ENCODE data around the gene RND3. TPM values are rescaled to one million over a fixed set of nuclear protein-coding genes. Genes with fewer than 3 reads are reported as not detected.

RND3 gene
- total RNA-seq, 1 donor from 2014 or later, result not detected

DNA sequence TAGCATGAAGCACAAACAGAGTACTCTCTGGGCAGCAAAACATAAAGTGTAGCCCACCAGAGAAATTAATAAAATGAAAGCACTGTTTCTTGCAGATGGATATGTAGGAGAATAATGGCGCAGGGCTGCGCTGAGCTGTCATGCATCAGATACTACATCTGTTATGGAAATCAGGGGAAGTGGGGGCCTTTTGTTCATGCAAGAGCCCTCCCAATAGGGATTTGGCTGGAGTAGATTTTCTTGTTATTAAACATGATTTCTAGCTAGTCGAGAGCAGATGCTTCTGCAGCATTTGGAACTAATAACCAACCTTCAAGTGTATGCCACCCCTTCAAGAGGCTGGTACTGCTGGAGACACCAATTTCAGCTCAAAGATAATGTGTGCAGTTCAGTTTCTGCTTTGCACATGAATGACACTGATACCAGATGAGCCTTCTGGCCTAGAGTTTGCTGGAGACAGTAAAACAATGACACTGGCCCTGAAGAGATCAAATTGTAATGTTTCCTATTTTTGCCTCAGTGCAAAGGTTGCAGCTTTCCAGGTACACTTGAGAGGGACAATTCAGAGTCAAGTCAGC, 58.0 kb downstream of the RND3 start:
- intact Hi-C loops (cut with micrococcal nuclease), result no loop called here
- ChIA-PET POLR2A (no interaction called here), CTCF (no interaction called here)
- DNase-seq (no peak), ATAC-seq (ENCODE audit: low read depth) (no peak)
- Mint-ChIP-seq H3K27ac (no peak overlapping the region), H3K27me3 (no peaks in the 10 kb centered on the region), H3K4me3 (no peak overlapping the region), H3K4me1 (no peaks in the 10 kb centered on the region), H3K9me3 (no peaks in the 10 kb centered on the region), H3K36me3 (ENCODE audit: low read depth) (no peaks in the 10 kb centered on the region)
- TF ChIP-seq CTCF (IDR thresholded peaks at IDR 0.05), result no peak

DNA sequence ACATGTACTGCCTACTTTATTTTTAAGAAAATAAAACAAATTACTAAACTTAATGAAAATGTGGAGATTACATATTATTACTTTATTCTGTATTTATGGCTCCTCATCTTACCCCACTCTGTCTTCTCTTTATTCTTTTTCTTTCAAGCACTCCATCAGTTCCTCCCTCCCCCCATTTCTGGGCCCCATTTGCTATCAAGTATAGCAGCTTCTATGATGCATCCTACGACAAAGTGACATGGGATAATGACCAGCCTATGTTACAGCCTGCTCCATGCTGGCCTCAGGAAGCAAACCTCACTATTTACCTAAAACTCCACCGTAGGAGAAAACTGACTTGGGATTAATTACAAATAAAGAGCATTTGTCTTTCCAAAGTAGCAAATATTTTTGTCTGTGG, 58.8 kb downstream of the RND3 start:
- ChIA-PET CTCF (no interaction called here), POLR2A (no interaction called here)
- H3K4me3 Mint-ChIP-seq, result no peak overlapping the region
- DNase-seq (no peak), ATAC-seq (ENCODE audit: low read depth) (no peak)
- intact Hi-C loops (cut with micrococcal nuclease), result no loop called here
- H3K27me3 Mint-ChIP-seq, result no peaks in the 10 kb centered on the region
- no peak overlapping the region for H3K27ac Mint-ChIP-seq
- no peaks in the 10 kb centered on the region for H3K36me3 Mint-ChIP-seq (ENCODE audit: low read depth)
- H3K4me1 Mint-ChIP-seq, result no peaks in the 10 kb centered on the region
- TF ChIP-seq CTCF (IDR thresholded peaks at IDR 0.05), result no peak
- H3K9me3 Mint-ChIP-seq, result no peaks in the 10 kb centered on the region

DNA sequence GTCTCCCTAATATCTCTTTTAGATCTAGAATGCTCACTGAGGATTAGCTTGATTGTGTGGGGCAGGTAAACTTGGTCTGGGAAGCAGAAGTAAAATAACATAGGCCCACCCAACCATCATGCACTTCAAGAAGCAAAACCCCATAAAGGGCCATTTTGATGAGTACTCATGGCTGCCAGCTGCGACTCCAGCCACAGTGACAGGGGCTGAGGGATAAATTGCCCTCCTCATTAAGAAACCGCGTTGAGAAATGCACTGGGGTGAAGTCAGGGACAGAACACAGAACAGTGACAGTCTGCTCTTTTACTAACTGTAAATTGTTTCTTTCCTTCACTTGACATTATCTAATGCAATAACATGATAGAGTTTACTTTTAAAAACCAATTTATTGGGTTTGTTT, 60.2 kb downstream of the RND3 start:
- Mint-ChIP-seq H3K4me3 (no peak overlapping the region), H3K27ac (no peak overlapping the region), H3K27me3 (no peaks in the 10 kb centered on the region), H3K36me3 (ENCODE audit: low read depth) (no peaks in the 10 kb centered on the region), H3K9me3 (no peaks in the 10 kb centered on the region), H3K4me1 (no peaks in the 10 kb centered on the region)
- CTCF ChIA-PET, result no interaction called here
- no peak for TF ChIP-seq CTCF (IDR thresholded peaks at IDR 0.05)
- POLR2A ChIA-PET, result no interaction called here
- intact Hi-C loops (cut with micrococcal nuclease), result no loop called here
- no peak for DNase-seq
- ATAC-seq (ENCODE audit: low read depth), result no peak

DNA sequence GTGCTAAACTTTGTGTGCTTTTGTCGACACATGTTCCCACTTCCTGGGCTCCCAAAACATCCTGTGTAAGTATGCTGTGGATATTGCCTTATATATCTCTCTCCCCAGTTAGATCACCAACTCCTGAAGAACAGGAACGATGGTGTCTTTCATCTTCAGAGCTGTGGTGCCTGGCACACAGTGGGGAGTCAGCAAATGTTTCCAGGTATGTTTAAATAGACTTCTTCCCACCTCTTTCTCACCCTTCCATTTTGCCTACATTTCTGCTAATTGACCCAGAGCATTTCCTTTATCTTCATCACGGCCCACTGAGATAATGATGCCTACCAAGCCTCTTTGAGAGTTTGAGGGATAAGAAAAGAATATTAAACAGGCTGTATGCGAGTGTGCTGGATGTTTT, 60.7 kb downstream of the RND3 start:
- intact Hi-C loops (cut with micrococcal nuclease), result no loop called here
- ATAC-seq (ENCODE audit: low read depth), result no peak
- ChIA-PET POLR2A (no interaction called here), CTCF (no interaction called here)
- Mint-ChIP-seq H3K36me3 (ENCODE audit: low read depth) (no peaks in the 10 kb centered on the region), H3K4me3 (no peak overlapping the region), H3K27ac (no peak overlapping the region), H3K27me3 (no peaks in the 10 kb centered on the region), H3K9me3 (no peaks in the 10 kb centered on the region), H3K4me1 (no peaks in the 10 kb centered on the region)
- DNase-seq, result no peak
- no peak for TF ChIP-seq CTCF (IDR thresholded peaks at IDR 0.05)

DNA sequence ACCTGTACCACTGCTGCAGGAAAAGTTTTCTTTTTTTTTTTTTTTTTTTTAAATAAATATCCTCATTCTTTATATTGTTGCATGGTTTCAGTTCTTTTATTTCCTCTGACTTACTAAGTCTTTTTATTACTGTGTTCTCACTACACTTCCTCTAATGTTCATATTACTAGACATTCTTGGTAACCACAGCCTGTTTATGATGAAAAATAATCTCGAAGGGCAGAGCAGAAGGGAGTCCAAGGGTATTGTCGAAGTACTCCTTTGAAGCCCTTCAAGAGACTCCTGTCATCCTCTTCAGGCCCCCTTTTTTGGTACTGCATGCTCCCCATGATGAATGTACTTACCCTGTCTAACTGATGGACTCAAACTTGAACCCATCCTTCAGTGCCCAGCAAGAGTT, 61.2 kb downstream of the RND3 start:
- H3K27ac Mint-ChIP-seq, result no peak overlapping the region
- H3K36me3 Mint-ChIP-seq (ENCODE audit: low read depth), result no peaks in the 10 kb centered on the region
- no peak for ATAC-seq (ENCODE audit: low read depth)
- ChIA-PET POLR2A (no interaction called here), CTCF (no interaction called here)
- H3K9me3 Mint-ChIP-seq, result no peaks in the 10 kb centered on the region
- no peak for DNase-seq
- H3K4me1 Mint-ChIP-seq, result no peaks in the 10 kb centered on the region
- intact Hi-C loops (cut with micrococcal nuclease), result no loop called here
- no peaks in the 10 kb centered on the region for H3K27me3 Mint-ChIP-seq
- no peak overlapping the region for H3K4me3 Mint-ChIP-seq
- TF ChIP-seq CTCF (IDR thresholded peaks at IDR 0.05), result no peak
